Measurements from ENCODE around the gene ARL15.

The ARL15 gene

DNA sequence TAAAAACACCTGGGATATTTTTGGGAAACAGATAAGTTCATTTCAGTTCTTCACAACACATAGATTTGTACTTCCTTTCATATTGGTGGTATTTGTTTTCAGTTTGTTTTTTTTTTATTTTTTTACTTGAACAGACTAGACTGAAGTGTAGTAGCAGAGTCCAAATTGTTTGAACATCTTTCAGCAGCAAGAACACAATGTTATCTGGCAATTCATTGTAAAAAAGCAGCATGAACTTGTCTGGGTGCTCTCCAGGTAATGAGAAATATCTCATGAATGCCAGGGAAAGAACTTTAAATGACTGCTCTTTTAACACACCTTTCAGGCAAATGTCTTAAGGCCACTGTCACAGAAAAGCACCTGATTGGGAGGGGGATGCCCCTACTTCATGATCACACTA lies 113.4 kb downstream of the ARL15 start:
- no peak for DNase-seq

DNA sequence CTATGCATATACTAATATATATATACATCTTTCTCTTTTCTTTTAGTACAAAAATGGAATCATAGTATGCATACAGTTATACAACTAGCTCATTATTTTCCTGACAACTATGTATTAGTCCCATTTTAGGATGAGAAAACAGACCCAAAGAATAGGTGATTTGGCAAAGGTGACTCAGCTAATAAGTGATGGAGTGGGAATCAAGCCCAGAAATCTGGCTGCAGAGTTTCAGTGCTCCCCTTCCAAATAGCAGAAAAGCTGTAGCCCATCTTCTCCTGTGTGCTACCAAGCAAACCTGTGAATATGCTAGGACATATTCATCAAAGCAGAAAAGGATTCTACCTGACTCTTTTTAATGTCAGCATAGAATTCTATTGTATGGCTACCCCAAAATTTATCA lies 114.7 kb downstream of the ARL15 start:
- DNase-seq, result no peak

- DNase-seq, result no peak
Measured at GRCh38 chr5:54194318-54194717, 116.1 kb downstream of the ARL15 start.

DNA sequence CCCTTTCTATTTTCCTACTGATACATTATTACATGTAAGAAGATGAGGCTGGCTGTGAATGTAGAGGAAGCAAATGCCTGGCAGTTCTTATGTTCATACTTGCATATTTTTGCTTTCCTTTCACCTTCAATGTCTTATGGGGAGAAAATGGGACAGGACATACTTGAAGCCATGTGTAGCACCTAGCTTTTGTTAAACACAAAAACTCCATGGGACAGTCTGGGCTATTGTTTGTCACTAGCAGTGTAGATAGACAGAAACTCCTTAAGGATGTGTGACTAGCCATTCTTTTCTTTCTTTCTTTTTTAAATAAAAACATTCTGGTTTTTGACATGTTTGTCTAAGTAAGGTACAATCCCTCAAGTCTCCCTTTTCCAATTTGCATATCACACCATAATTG lies 122.7 kb downstream of the ARL15 start:
- no peak for DNase-seq

- DNase-seq, result no peak
Measured at GRCh38 chr5:54186912-54187445, 123.4 kb downstream of the ARL15 start.

- DNase-seq, result no peak
Measured at GRCh38 chr5:54186108-54186507, 124.3 kb downstream of the ARL15 start.

- no peak for DNase-seq
Measured at GRCh38 chr5:54184806-54185205, 125.6 kb downstream of the ARL15 start.

DNA sequence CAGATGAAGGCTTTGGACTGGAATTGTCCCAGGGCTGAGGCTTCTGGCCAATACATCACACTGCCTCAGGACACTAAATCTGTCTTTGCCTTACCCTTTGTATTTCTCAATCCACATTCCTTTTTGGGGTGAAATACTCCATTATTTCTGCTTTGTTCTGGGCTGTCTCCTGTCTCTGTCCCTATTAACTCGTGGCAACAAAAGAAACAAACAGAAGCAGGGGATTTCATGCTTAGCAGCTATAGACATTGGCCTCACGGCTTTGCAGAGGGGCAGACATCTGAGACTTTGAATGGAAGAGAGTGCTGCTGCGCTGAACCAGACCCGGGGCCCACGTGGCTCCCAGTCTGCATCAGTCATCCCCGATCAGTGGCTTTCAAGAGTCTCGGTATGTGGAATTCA lies 129.7 kb downstream of the ARL15 start:
- DNase-seq, result no peak

GRCh38 chr5:54178991-54179390 lies 131.4 kb downstream of the ARL15 start:
- DNase-seq, result no peak

DNA sequence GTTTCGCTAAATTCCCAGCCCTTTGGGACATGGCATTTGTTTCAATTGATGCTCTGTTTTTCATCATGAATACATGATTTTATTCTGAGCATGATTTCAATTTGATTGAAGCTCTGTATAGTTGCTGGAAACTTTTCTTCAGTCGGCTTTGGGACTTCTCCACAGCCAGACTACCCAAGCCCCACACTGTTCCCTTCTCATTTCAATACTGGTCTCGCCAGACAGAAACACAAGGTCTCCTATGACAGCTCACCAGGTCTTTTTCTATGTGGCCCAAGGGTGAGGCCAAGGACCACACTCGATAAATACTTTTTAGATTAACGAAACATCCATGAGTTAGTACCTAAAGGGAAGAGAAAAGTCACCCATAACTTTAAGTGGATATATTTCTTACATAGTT lies 132.2 kb downstream of the ARL15 start:
- no peak for DNase-seq

- no peak for DNase-seq
Measured at GRCh38 chr5:54177058-54177457, 133.3 kb downstream of the ARL15 start.

- no peak for DNase-seq
Measured at GRCh38 chr5:54176066-54176830, 134.1 kb downstream of the ARL15 start.

DNA sequence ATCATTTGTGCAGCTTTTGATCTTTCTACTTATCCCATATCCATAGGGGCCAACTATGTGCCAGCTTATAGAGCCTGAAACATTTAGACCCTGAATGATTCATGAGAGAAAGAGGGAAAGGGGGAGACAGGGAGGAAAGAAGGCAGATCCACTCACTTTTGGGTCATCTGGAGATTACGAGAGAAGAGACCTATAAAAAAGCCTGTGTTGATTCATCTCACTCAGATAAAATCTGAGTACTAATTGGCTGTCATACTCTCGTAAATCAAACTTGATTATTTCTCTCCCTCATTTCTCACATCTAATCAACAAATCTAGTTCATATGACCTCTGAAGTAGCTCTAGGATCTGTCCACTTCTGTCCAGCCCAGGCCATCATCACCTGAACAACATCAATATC lies 137.1 kb downstream of the ARL15 start:
- no peak for DNase-seq

GRCh38 chr5:54171645-54172384 lies 138.6 kb downstream of the ARL15 start:
- DNase-seq, result no peak

- no peak for DNase-seq
Measured at GRCh38 chr5:54165687-54166086, 144.7 kb downstream of the ARL15 start.

- DNase-seq, result no peak
Measured at GRCh38 chr5:54162184-54162583, 148.2 kb downstream of the ARL15 start.

GRCh38 chr5:54160329-54160728 lies 150.0 kb downstream of the ARL15 start:
- no peak for DNase-seq

DNA sequence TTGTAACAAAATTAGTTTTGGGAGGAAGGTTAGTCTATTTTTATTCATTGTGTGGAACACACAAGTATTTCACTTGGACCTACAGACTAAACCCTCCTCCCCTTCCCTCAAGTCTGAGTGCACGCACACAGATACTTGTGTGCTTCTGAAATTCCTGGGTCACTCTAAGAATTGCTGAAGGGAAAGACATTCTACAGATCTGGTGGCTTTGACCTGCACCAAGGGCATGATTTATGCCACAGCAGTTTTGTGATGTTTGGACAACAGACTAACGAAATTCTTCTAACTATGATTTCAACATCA lies 150.5 kb downstream of the ARL15 start:
- no peak for DNase-seq

- DNase-seq, result no peak
Measured at GRCh38 chr5:54159153-54159892, 151.1 kb downstream of the ARL15 start.

- no peak for DNase-seq
Measured at GRCh38 chr5:54156577-54156976, 153.8 kb downstream of the ARL15 start.

DNA sequence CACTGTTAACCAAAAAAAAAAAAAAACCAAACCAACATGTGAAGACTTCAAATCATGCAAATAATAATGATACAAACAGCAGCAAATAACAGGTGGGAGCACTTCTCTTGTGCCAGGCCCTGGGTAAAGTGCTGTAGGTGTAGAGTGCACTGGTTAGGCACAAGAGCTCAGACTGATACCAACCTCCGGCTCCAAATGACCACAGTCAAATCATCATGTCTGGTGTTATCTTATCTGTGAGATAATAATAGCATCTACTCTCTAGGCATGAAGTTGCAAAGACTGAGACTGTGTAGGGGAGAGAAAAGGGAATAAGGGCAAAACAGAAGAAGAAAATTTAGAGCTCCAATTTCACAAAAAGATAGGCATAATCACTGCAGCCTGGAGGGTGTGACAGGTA lies 159.5 kb downstream of the ARL15 start:
- no peak for DNase-seq

GRCh38 chr5:54148858-54149257 lies 161.5 kb downstream of the ARL15 start:
- no peak for DNase-seq

DNA sequence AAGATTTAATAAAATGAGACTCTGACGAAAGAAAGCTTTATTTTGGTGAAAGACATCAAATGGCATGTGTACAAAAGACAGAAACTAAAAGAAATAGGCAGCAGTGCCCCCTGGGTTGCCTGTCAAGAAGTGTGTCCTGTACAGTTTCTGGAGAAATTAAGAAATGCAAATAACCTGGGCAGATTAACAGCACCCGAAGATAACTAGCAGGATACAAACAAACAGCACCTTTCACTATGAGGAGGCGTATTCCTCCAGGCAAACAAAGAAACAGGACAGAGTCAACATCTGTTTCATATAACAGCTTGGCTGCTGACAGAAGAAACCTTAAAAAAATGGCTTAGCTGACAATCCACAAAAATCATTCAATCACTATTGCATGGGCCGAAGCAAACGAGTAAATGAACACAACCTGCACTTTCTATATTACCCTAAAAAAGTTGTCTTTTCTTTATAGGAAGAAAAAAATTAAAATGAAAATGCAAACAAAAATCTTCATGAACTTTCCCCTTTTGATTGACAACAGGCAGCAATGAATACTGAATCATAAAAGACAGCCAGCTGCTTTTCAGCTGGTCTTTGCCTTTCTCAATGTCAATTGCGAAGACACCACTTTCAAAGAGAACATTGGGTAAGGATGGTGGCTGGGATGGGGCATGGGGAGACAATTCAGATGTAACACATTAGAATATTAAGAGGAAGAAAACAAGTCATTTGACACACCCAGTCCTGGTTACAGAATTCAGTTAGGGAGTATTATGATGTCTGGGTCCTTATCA lies 162.1 kb downstream of the ARL15 start:
- DNase-seq, result no peak
